ENCODE measurements around the gene ZNF143. TPM values are rescaled to one million over a fixed set of nuclear protein-coding genes. Genes with fewer than 3 reads are reported as not detected.

ZNF143 gene
- total RNA-seq, 1 experiment from 2014 or later = 27.2 TPM

DNA sequence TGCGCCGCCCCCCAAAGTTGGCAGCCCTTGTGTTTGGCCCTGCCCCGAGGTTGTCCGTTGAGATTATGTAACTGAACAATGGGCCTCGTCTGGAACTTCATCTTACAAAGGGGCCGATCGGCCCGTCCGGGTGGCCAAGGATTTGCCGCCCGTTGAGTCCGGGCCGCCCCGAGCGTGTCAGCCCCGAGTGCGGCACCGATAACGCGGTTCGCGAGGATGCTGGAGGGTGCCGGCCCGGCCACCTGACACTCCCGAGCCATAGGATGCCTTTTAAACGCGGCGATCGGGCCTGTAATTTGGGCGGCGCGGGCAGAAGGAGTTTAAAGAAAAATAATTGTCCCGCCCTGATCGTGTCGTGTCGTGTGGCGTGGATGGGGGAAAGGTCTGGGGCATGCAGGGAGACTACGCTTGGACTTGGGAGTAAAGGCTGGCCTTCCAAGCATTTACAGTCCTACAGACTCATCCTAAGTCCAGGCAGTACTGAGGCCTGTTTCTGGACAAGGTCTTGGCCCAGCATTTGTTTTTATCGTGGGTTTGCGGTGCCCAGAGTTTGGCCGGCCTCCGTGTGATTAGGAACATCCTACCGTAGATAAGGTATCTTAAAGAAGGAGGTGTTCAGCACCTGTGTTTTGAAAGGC is 113.9 kb downstream of the ZNF143 start:
- Mint-ChIP-seq H3K4me3 (ENCODE audit: unreplicated experiment) (peak overlapping the region; percentile 94), H3K9me3 (ENCODE audit: unreplicated experiment) (no peaks in the 10 kb centered on the region), H3K4me1 (ENCODE audit: low read depth, unreplicated experiment) (peaks cover 33% of the 10 kb centered on the region), H3K27me3 (ENCODE audit: insufficient read depth, unreplicated experiment) (no peaks in the 10 kb centered on the region), H3K36me3 (ENCODE audit: insufficient read depth, unreplicated experiment) (peaks cover 71% of the 10 kb centered on the region), H3K27ac (ENCODE audit: unreplicated experiment) (peak overlapping the region; percentile 96)
- ChIA-PET POLR2A (interaction anchor here (1.0 to 1.8 kb wide), 2 partner anchors 9 to 114 kb away, joined by 3 to 6 read pairs; partner anchors contain the start of gene ZNF143), CTCF (interaction anchor here (0.6 to 1.0 kb wide), 3 partner anchors 14 to 730 kb away, joined by 3 read pairs; partner anchors contain the start of gene ADM)
- intact Hi-C loops (cut with micrococcal nuclease; ENCODE audit: unreplicated experiment) = no loop called here
- Histone ChIP-seq H3K4me3 (ENCODE audit: low read depth, low read length) (peak overlapping the region; percentile 87), H3K27me3 (replicated peaks; ENCODE audit: control insufficient read depth, insufficient read depth, low read length) (no peaks in the 10 kb centered on the region), H3K4me1 (peaks cover 35% of the 10 kb centered on the region), H3K9me3 (no peaks in the 10 kb centered on the region), H3K36me3 (ENCODE audit: control insufficient read depth, insufficient read depth, low read length) (no peaks in the 10 kb centered on the region)
- TF ChIP-seq, protein P1, sequence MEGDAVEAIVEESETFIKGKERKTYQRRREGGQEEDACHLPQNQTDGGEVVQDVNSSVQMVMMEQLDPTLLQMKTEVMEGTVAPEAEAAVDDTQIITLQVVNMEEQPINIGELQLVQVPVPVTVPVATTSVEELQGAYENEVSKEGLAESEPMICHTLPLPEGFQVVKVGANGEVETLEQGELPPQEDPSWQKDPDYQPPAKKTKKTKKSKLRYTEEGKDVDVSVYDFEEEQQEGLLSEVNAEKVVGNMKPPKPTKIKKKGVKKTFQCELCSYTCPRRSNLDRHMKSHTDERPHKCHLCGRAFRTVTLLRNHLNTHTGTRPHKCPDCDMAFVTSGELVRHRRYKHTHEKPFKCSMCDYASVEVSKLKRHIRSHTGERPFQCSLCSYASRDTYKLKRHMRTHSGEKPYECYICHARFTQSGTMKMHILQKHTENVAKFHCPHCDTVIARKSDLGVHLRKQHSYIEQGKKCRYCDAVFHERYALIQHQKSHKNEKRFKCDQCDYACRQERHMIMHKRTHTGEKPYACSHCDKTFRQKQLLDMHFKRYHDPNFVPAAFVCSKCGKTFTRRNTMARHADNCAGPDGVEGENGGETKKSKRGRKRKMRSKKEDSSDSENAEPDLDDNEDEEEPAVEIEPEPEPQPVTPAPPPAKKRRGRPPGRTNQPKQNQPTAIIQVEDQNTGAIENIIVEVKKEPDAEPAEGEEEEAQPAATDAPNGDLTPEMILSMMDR (IDR thresholded peaks at IDR 0.05; ENCODE audit: insufficient read depth in 1 of 2, low read depth in 1 of 2, low read length in 1 of 2, severe bottlenecking in 1 of 2, unreplicated experiment in 1 of 2) = no peak
- DNase-seq = peak; percentile 46 to 61
- BruUV-seq (replicated peaks) = TSS peak; percentile 39

DNA sequence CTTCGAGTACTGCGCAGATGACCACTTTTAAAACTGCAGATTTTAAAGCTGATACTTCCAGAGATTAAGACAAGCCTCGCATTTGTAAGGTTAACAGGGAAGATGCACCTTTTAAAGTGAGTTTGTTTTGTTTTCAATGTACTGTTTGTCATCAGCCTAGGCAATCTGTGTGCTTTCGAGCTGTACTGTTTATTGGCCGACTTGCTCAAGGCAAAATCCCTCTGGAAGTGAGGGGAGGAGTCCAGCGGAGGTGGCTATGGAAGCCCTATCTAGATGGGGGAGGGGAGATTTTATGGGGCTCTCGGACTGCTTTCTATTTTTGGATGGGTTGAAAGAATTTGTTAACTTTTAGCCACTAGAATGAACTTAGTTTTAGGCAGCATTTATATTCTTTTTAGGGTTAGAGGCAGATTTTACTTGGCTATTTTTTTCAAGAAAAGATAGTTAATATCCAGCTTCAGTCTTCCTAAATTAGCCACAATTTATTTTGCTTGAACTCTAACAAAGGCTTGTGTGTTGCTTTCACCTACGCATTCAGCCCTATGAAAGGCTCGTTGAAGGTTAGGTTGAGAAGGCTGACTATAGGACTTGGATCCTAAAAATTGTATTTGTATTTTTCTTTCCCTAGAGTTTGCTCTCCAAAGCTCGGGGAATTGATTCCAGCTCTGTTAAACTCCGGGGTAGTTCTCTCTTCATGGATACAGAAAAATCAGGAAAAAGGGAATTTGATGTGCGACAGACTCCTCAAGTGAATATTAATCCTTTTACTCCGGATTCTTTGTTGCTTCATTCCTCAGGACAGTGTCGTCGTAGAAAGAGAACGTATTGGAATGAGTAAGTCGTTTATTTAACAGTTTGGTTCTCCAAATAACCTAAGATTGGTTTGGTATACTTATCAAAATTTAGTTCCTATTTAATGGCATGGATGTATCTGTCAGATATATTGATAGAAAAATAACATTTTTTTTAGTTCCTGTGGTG is 114.7 kb downstream of the ZNF143 start:
- peak; percentile 83 to 87 for DNase-seq
- Mint-ChIP-seq H3K4me3 (ENCODE audit: unreplicated experiment) (peak overlapping the region; percentile 94), H3K36me3 (ENCODE audit: insufficient read depth, unreplicated experiment) (peaks cover 75% of the 10 kb centered on the region), H3K27me3 (ENCODE audit: insufficient read depth, unreplicated experiment) (no peaks in the 10 kb centered on the region), H3K4me1 (ENCODE audit: low read depth, unreplicated experiment) (peaks cover 25% of the 10 kb centered on the region), H3K9me3 (ENCODE audit: unreplicated experiment) (no peaks in the 10 kb centered on the region), H3K27ac (ENCODE audit: unreplicated experiment) (peak overlapping the region; percentile 96)
- Histone ChIP-seq H3K4me1 (peaks cover 26% of the 10 kb centered on the region), H3K9me3 (no peaks in the 10 kb centered on the region), H3K4me3 (ENCODE audit: low read depth, low read length) (peak overlapping the region; percentile 87), H3K27me3 (replicated peaks; ENCODE audit: control insufficient read depth, insufficient read depth, low read length) (no peaks in the 10 kb centered on the region), H3K36me3 (ENCODE audit: control insufficient read depth, insufficient read depth, low read length) (peaks cover 2% of the 10 kb centered on the region; the same call in 1 of the 2 replicates)
- CTCF ChIA-PET = interaction anchor here (0.6 to 1.0 kb wide), 3 partner anchors 14 to 729 kb away, joined by 3 read pairs; partner anchors contain the start of gene ADM
- TF ChIP-seq, protein P1 (IDR thresholded peaks at IDR 0.05; ENCODE audit: insufficient read depth in 1 of 2, low read depth in 1 of 2, low read length in 1 of 2, severe bottlenecking in 1 of 2, unreplicated experiment in 1 of 2) = no peak
- BruUV-seq (replicated peaks) = TSS peak; percentile 30
- intact Hi-C loops (cut with micrococcal nuclease; ENCODE audit: unreplicated experiment) = no loop called here
- POLR2A ChIA-PET = interaction anchor here (0.7 to 1.8 kb wide), 5 partner anchors 10 to 518 kb away, joined by 3 to 6 read pairs (median 3); partner anchors contain the start of gene ZNF143
